ENCODE measurements around the gene DIP2A. TPM values are rescaled to one million over a fixed set of nuclear protein-coding genes. Genes with fewer than 3 reads are reported as not detected.
A peak's percentile ranks its signal among the peaks of the same experiment; 100 is the strongest.
"Not testable (repeated sequence)": the region's sequence is repeated elsewhere in the genome, so short reads cannot be mapped to it uniquely, and the experiment has no call there.

The DIP2A gene
- total RNA-seq, 8 experiments from 2014 or later, result 13.2 to 70.9 (median 16.5) TPM

GRCh38 chr21:46459356-46460112 is 843 bp downstream of the DIP2A start:
- ATAC-seq (replicated peaks in 6 of 8), result no peak
- in situ Hi-C loops (cut with MboI; ENCODE audit: low pct_unique_long_range_greater_than_20kb in 2 of 9, low sequenced_read_pairs in 9 of 9, unreplicated experiment in 9 of 9), result no loop called here
- peaks cover 6 to 12% of the 10 kb centered on the region in 2 donors for H3K4me1 ChIP-seq (replicated peaks in 1 of 2)
- WGBS, 10 experiments, result 0 to 23% methylated on average over 1 to 6 of the region's 41 CpGs; no CpG with 5 or more reads in 8 of the 10 experiments
- H3K4me3 ChIP-seq, result peak overlapping the region; percentile 64 to 96 (median 76)
- H3K27ac ChIP-seq, result peak overlapping the region in 1 of 2 donors; percentile 62

- no peak for ATAC-seq (replicated peaks in 6 of 8)
- Histone ChIP-seq H3K4me3 (no peak overlapping the region), H3K4me1 (replicated peaks in 1 of 2) (peaks cover 6 to 12% of the 10 kb centered on the region in 2 donors), H3K27ac (no peak overlapping the region)
- WGBS, 10 experiments, result 70 to 100% (median 90%) methylated on average over 1 to 5 of the region's 5 CpGs; no CpG with 5 or more reads in 4 of the 10 experiments
- in situ Hi-C loops (cut with MboI; ENCODE audit: low pct_unique_long_range_greater_than_20kb in 2 of 9, low sequenced_read_pairs in 9 of 9, unreplicated experiment in 9 of 9), result no loop called here
Measured at GRCh38 chr21:46461909-46462308, 3.2 kb downstream of the DIP2A start.

GRCh38 chr21:46465153-46465552 is 6.5 kb downstream of the DIP2A start:
- 83 to 100% (median 93%) methylated on average over 3 to 5 of the region's 6 CpGs; no CpG with 5 or more reads in 1 of the 10 experiments for WGBS, 10 experiments
- H3K4me3 ChIP-seq; ATAC-seq (replicated peaks in 6 of 8); in situ Hi-C loops (cut with MboI; ENCODE audit: low pct_unique_long_range_greater_than_20kb in 2 of 9, low sequenced_read_pairs in 9 of 9, unreplicated experiment in 9 of 9); H3K4me1 ChIP-seq (replicated peaks in 1 of 2); H3K27ac ChIP-seq: not testable (repeated sequence)

- H3K4me1 ChIP-seq (replicated peaks in 1 of 2), result no peaks in the 10 kb centered on the region
- H3K4me3 ChIP-seq, result no peak overlapping the region
- in situ Hi-C loops (cut with MboI; ENCODE audit: low pct_unique_long_range_greater_than_20kb in 2 of 9, low sequenced_read_pairs in 9 of 9, unreplicated experiment in 9 of 9), result no loop called here
- ATAC-seq (replicated peaks in 6 of 8), result no peak
- H3K27ac ChIP-seq, result no peak overlapping the region
- WGBS, 10 experiments, result 50 to 100% (median 96%) methylated on average over 1 to 3 of the region's 3 CpGs
Measured at GRCh38 chr21:46465651-46466050, 7.0 kb downstream of the DIP2A start.

GRCh38 chr21:46468108-46468774 is 9.6 kb downstream of the DIP2A start:
- Histone ChIP-seq H3K4me1 (replicated peaks in 1 of 2) (peaks cover 0 to 6% of the 10 kb centered on the region in 2 donors), H3K4me3 (no peak overlapping the region), H3K27ac (no peak overlapping the region)
- WGBS, 10 experiments, result 40 to 100% (median 89%) methylated on average over 1 to 5 of the region's 6 CpGs; no CpG with 5 or more reads in 1 of the 10 experiments
- in situ Hi-C loops (cut with MboI; ENCODE audit: low pct_unique_long_range_greater_than_20kb in 2 of 9, low sequenced_read_pairs in 9 of 9, unreplicated experiment in 9 of 9), result no loop called here
- ATAC-seq (replicated peaks in 6 of 8), result peak in 2 of 8 experiments; percentile 22 to 78

GRCh38 chr21:46469275-46469674 is 10.6 kb downstream of the DIP2A start:
- no peak overlapping the region for H3K4me3 ChIP-seq
- 80 to 100% (median 100%) methylated on average over 1 to 3 of the region's 3 CpGs; no CpG with 5 or more reads in 3 of the 10 experiments for WGBS, 10 experiments
- peaks cover 0 to 6% of the 10 kb centered on the region in 2 donors for H3K4me1 ChIP-seq (replicated peaks in 1 of 2)
- ATAC-seq (replicated peaks in 6 of 8), result no peak
- H3K27ac ChIP-seq, result no peak overlapping the region
- in situ Hi-C loops (cut with MboI; ENCODE audit: low pct_unique_long_range_greater_than_20kb in 2 of 9, low sequenced_read_pairs in 9 of 9, unreplicated experiment in 9 of 9), result no loop called here

- Histone ChIP-seq H3K4me1 (replicated peaks in 1 of 2) (peaks cover 0 to 6% of the 10 kb centered on the region in 2 donors), H3K4me3 (no peak overlapping the region), H3K27ac (no peak overlapping the region)
- ATAC-seq (replicated peaks in 6 of 8), result no peak
- 80 to 100% (median 95%) methylated on average over 1 of the region's 1 CpG; no CpG with 5 or more reads in 2 of the 10 experiments for WGBS, 10 experiments
- in situ Hi-C loops (cut with MboI; ENCODE audit: low pct_unique_long_range_greater_than_20kb in 2 of 9, low sequenced_read_pairs in 9 of 9, unreplicated experiment in 9 of 9), result no loop called here
Measured at GRCh38 chr21:46471514-46471913, 12.8 kb downstream of the DIP2A start.

- no peak overlapping the region for H3K4me3 ChIP-seq
- 92 to 100% (median 97%) methylated on average over 1 to 6 of the region's 6 CpGs; no CpG with 5 or more reads in 1 of the 10 experiments for WGBS, 10 experiments
- peak in 2 of 8 experiments; percentile 18 to 35 for ATAC-seq (replicated peaks in 6 of 8)
- peaks cover 0 to 6% of the 10 kb centered on the region in 2 donors for H3K4me1 ChIP-seq (replicated peaks in 1 of 2)
- in situ Hi-C loops (cut with MboI; ENCODE audit: low pct_unique_long_range_greater_than_20kb in 2 of 9, low sequenced_read_pairs in 9 of 9, unreplicated experiment in 9 of 9), result no loop called here
- H3K27ac ChIP-seq, result no peak overlapping the region
Measured at GRCh38 chr21:46472246-46472645, 13.6 kb downstream of the DIP2A start.

- ATAC-seq (replicated peaks in 6 of 8), result peak in 1 of 8 experiments; percentile 26
- no peak overlapping the region for H3K27ac ChIP-seq
- H3K4me1 ChIP-seq (replicated peaks in 1 of 2), result peaks cover 0 to 6% of the 10 kb centered on the region in 2 donors
- WGBS, 10 experiments, result 43 to 100% (median 90%) methylated on average over 1 to 2 of the region's 2 CpGs; no CpG with 5 or more reads in 3 of the 10 experiments
- in situ Hi-C loops (cut with MboI; ENCODE audit: low pct_unique_long_range_greater_than_20kb in 2 of 9, low sequenced_read_pairs in 9 of 9, unreplicated experiment in 9 of 9), result no loop called here
- H3K4me3 ChIP-seq, result no peak overlapping the region
Measured at GRCh38 chr21:46474382-46474781, 15.7 kb downstream of the DIP2A start.

- Histone ChIP-seq H3K27ac (no peak overlapping the region), H3K4me3 (no peak overlapping the region), H3K4me1 (replicated peaks in 1 of 2) (peaks cover 0 to 6% of the 10 kb centered on the region in 2 donors)
- ATAC-seq (replicated peaks in 6 of 8), result no peak
- 63 to 100% (median 100%) methylated on average over 1 of the region's 1 CpG for WGBS, 10 experiments
- in situ Hi-C loops (cut with MboI; ENCODE audit: low pct_unique_long_range_greater_than_20kb in 2 of 9, low sequenced_read_pairs in 9 of 9, unreplicated experiment in 9 of 9), result no loop called here
Measured at GRCh38 chr21:46475296-46475695, 16.6 kb downstream of the DIP2A start.

GRCh38 chr21:46477765-46478164 is 19.1 kb downstream of the DIP2A start:
- ATAC-seq (replicated peaks in 6 of 8), result peak in 1 of 8 experiments; percentile 18
- H3K4me1 ChIP-seq (replicated peaks in 1 of 2), result no peaks in the 10 kb centered on the region
- in situ Hi-C loops (cut with MboI; ENCODE audit: low pct_unique_long_range_greater_than_20kb in 2 of 9, low sequenced_read_pairs in 9 of 9, unreplicated experiment in 9 of 9), result no loop called here
- H3K4me3 ChIP-seq, result no peak overlapping the region
- H3K27ac ChIP-seq, result no peak overlapping the region
- WGBS, 10 experiments, result 18 to 100% (median 94%) methylated on average over 1 to 7 of the region's 7 CpGs

GRCh38 chr21:46478910-46479309 is 20.2 kb downstream of the DIP2A start:
- ATAC-seq (replicated peaks in 6 of 8), result no peak
- no peak overlapping the region for H3K27ac ChIP-seq
- in situ Hi-C loops (cut with MboI; ENCODE audit: low pct_unique_long_range_greater_than_20kb in 2 of 9, low sequenced_read_pairs in 9 of 9, unreplicated experiment in 9 of 9), result no loop called here
- H3K4me3 ChIP-seq, result no peak overlapping the region
- WGBS, 10 experiments, result 70 to 100% (median 90%) methylated on average over 1 to 2 of the region's 2 CpGs; no CpG with 5 or more reads in 5 of the 10 experiments
- H3K4me1 ChIP-seq (replicated peaks in 1 of 2), result no peaks in the 10 kb centered on the region

- WGBS, 10 experiments, result 79 to 100% (median 82%) methylated on average over 1 to 2 of the region's 5 CpGs; no CpG with 5 or more reads in 4 of the 10 experiments
- no peak for ATAC-seq (replicated peaks in 6 of 8)
- no peaks in the 10 kb centered on the region for H3K4me1 ChIP-seq (replicated peaks in 1 of 2)
- in situ Hi-C loops (cut with MboI; ENCODE audit: low pct_unique_long_range_greater_than_20kb in 2 of 9, low sequenced_read_pairs in 9 of 9, unreplicated experiment in 9 of 9), result no loop called here
- no peak overlapping the region for H3K27ac ChIP-seq
- H3K4me3 ChIP-seq, result no peak overlapping the region
Measured at GRCh38 chr21:46480466-46480865, 21.8 kb downstream of the DIP2A start.
